Gastrocnemius medialis (tissue), 4 donors: ENCODE measurements around the gene DDX21. TPM values are rescaled to one million over a fixed set of nuclear protein-coding genes. Genes with fewer than 3 reads are reported as not detected.
"Not testable (repeated sequence)": the region's sequence is repeated elsewhere in the genome, so short reads cannot be mapped to it uniquely, and the experiment has no call there.

ENCODE experiments used
- ATAC-seq, 2 donors: fragments of 150-250 bp; one replicate each; pipeline ENCODE4 v1.9.1; 2016
- DNase-seq, 2 donors: peaks; one replicate each; pipeline ENCODE4 v3.0.0-alpha.2; 2019
- H3K27ac ChIP-seq, 4 donors: fragments of 200-600 bp; sonication (generic); 1 replicate in 1 of 4; 2 replicates in 3 of 4; pipeline ENCODE4 v1.5.1; 2016 to 2018; ENCODE audit warnings: mild to moderate bottlenecking in 2 of 4, moderate library complexity in 1 of 4
- H3K27me3 ChIP-seq, 3 donors: fragments of 200-600 bp; sonication (generic) in 2 of 3; 1 replicate in 1 of 3; 2 replicates in 2 of 3; pipeline versions ENCODE4 v1.5.1 to v1.6.0; 2016 to 2019; ENCODE audit warnings: mild to moderate bottlenecking in 1 of 3, moderate library complexity in 1 of 3
- H3K36me3 ChIP-seq, 2 donors: fragments of 200-600 bp; sonication (generic) in 1 of 2; one replicate each; pipeline ENCODE4 v1.5.1; 2017 to 2018
- H3K4me1 ChIP-seq, 2 donors: fragments of 200-600 bp; sonication (generic) in 1 of 2; one replicate each; pipeline ENCODE4 v1.5.1; 2016 to 2017; ENCODE audit warnings: mild to moderate bottlenecking in 2 of 2
- H3K4me3 ChIP-seq, 4 donors: fragments of 200-600 bp; sonication (generic) in 3 of 4; 1 replicate in 1 of 4; 2 replicates in 3 of 4; pipeline ENCODE4 v1.5.1; 2016 to 2019; ENCODE audit warnings: mild to moderate bottlenecking in 2 of 4
- H3K9me3 ChIP-seq, 3 donors: fragments of 200-600 bp; sonication (generic) in 2 of 3; 1 replicate in 1 of 3; 2 replicates in 2 of 3; pipeline ENCODE4 v1.5.1; 2016 to 2019
- POLR2A ChIP-seq, 2 donors: fragments of 450-650 bp; IDR thresholded peaks; one replicate each; pipeline ENCODE4 v1.6.1; 2017; ENCODE audit warnings: antibody characterized with exemption in 2 of 2, mild to moderate bottlenecking in 2 of 2, moderate library complexity in 2 of 2
- in situ Hi-C, 4 donors: fragments of 200-750 bp; cut with MboI; loops; one replicate each; pipeline versions ENCODE4 v1.15.0 to v1.8.0; 2017; ENCODE audit warnings: low sequenced_read_pairs in 4 of 4
- intact Hi-C: fragments of 100-400 bp; cut with DNase I; formaldehyde crosslinking; loops from one replicate; pipeline ENCODE4 v1.15.1; 2023; ENCODE audit warnings: low total_unique reads
- total RNA-seq, 4 donors: library from RNA; depleted of rRNA; stranded (reverse); fragments of >200 nt; gene quantifications; one replicate each; pipeline versions ENCODE4 v1.1.0 to v1.2.3, GENCODE V29; 2016
- TF ChIP-seq, protein P1 (sequence below), 5 experiments: fragments of 450-650 bp in 3 of 5; fragments of 200-600 bp in 2 of 5; sonication (generic) in 2 of 5; IDR thresholded peaks in 4 of 5; conservative IDR thresholded peaks in 1 of 5; 1 replicate in 4 of 5; 2 replicates in 1 of 5; pipeline ENCODE4 v1.5.1; 2016 to 2019; ENCODE audit warnings: antibody characterized with exemption in 5 of 5, mild to moderate bottlenecking in 3 of 5, moderate library complexity in 3 of 5

DDX21 gene
- total RNA-seq, 4 donors from 2014 or later, result 44.4 to 66.8 (median 53.7) TPM

DNA sequence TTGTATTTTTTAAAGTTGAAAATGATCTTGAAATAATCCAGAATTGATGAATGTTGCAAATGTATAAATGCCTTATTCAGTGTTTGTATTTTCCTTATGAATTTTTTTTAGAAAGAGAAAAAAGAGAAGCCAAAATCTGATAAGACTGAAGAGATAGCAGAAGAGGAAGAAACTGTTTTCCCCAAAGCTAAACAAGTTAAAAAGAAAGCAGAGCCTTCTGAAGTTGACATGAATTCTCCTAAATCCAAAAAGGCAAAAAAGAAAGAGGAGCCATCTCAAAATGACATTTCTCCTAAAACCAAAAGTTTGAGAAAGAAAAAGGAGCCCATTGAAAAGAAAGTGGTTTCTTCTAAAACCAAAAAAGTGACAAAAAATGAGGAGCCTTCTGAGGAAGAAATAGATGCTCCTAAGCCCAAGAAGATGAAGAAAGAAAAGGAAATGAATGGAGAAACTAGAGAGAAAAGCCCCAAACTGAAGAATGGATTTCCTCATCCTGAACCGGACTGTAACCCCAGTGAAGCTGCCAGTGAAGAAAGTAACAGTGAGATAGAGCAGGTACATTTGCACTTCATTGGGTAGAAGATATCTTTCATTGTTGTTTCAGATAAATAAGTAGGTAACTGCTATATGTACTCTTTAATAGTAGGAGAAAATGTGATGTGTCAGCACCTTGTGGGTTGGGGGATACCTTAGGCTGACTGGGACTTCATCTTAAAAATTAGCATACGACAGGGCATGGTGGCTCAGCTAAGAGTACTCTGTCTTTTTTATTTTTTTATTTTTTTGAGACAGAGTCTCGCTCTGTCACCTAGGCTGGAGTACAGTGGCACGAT is 3.9 kb downstream of the DDX21 start:
- TF ChIP-seq, protein P1, sequence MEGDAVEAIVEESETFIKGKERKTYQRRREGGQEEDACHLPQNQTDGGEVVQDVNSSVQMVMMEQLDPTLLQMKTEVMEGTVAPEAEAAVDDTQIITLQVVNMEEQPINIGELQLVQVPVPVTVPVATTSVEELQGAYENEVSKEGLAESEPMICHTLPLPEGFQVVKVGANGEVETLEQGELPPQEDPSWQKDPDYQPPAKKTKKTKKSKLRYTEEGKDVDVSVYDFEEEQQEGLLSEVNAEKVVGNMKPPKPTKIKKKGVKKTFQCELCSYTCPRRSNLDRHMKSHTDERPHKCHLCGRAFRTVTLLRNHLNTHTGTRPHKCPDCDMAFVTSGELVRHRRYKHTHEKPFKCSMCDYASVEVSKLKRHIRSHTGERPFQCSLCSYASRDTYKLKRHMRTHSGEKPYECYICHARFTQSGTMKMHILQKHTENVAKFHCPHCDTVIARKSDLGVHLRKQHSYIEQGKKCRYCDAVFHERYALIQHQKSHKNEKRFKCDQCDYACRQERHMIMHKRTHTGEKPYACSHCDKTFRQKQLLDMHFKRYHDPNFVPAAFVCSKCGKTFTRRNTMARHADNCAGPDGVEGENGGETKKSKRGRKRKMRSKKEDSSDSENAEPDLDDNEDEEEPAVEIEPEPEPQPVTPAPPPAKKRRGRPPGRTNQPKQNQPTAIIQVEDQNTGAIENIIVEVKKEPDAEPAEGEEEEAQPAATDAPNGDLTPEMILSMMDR (IDR thresholded peaks at IDR 0.05 in 4 of 5, conservative IDR thresholded peaks at IDR 0.05 in 1 of 5), result no peak
- no peak for TF ChIP-seq POLR2A (IDR thresholded peaks at IDR 0.05)
- intact Hi-C loops (loop anchor here (5.0 kb wide), 1 partner anchor 433 kb away; the partner anchor contains the start of gene SLC25A16), in situ Hi-C loops (no loop called here)
- peaks cover 0 to 54% of the 10 kb centered on the region in 2 donors for H3K36me3 ChIP-seq
- no peak overlapping the region for H3K27ac ChIP-seq
- H3K4me3 ChIP-seq, result no peak overlapping the region
- no peaks in the 10 kb centered on the region for H3K9me3 ChIP-seq
- no peak for DNase-seq
- H3K27me3 ChIP-seq, result no peaks in the 10 kb centered on the region
- H3K4me1 ChIP-seq, result peaks cover 18 to 23% of the 10 kb centered on the region in 2 donors
- no peak for ATAC-seq

DNA sequence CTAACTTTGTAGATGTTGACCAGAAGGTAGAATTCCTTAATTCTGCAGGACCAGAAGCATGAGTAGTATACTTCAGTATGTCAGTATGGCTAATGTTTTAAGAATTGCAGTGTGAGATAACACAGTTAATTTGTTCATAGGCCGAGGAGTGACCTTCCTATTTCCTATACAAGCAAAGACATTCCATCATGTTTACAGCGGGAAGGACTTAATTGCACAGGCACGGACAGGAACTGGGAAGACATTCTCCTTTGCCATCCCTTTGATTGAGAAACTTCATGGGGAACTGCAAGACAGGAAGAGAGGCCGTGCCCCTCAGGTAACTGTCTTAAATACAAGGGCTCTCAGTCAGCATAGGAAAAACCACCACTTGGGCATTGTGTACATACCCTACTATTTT is 7.2 kb downstream of the DDX21 start:
- DNase-seq (no peak), ATAC-seq (no peak)
- in situ Hi-C loops (no loop called here), intact Hi-C loops (no loop called here)
- no peaks in the 10 kb centered on the region for H3K9me3 ChIP-seq
- peaks cover 0 to 87% of the 10 kb centered on the region in 2 donors for H3K36me3 ChIP-seq
- no peak for TF ChIP-seq POLR2A (IDR thresholded peaks at IDR 0.05)
- TF ChIP-seq, protein P1 (IDR thresholded peaks at IDR 0.05 in 4 of 5, conservative IDR thresholded peaks at IDR 0.05 in 1 of 5), result no peak
- no peak overlapping the region for H3K4me3 ChIP-seq
- H3K27me3 ChIP-seq, result no peaks in the 10 kb centered on the region
- H3K4me1 ChIP-seq, result peaks cover under 1 to 3% of the 10 kb centered on the region in 2 donors
- no peak overlapping the region for H3K27ac ChIP-seq

DNA sequence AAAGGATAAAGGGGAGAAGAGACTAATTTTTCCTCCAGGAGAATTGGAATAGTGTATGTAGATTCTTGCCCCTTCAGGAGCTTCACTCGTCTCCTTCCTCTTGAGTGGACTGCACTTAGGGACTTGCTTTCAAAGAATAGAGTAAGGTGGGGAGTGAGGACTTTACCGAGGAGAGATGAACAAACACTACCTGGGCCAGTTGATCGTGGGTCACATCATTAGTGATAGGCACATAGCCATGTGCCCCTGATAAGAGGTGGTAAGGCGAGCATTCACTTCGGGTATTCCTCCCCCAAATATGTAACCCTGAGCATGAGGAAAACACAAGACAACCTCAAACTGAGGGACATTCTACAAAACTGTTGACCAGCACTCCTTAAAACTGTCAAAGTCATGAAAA is 18.0 kb downstream of the DDX21 start:
- intact Hi-C loops, result no loop called here

DNA sequence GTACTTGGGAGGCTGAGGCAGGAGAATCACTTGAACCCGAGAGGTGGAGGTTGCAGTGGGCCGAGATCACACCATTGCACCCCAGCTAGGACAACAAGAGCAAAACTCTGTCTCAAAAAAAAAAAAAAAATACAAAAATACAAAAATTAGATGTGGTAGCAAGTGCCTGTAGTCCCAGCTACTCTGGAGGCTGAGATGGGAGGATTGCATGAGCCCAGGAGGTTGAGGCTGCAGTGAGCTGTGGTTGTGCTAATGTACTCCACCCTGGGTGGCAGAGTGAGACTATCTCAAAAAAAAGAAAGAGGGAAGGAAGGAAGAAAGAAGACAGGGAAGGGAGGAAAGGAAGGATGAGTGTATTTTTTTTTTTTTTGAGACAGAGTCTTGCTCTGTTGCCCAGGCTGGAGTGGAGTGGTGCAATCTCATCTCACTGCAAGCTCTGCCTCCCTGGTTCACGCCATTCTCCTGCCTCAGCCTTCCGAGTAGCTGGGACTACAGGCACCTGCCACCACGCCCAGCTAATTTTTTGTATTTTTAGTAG is 20.0 kb downstream of the DDX21 start:
- H3K4me1 ChIP-seq, H3K27ac ChIP-seq, DNase-seq, ATAC-seq, H3K27me3 ChIP-seq, H3K9me3 ChIP-seq, H3K4me3 ChIP-seq: not testable (repeated sequence)
- in situ Hi-C loops (loop anchor here in 2 of 4 donors (10.0 to 25.0 kb wide), 3 partner anchors 211 to 436 kb away; partner anchors contain the start of gene TACR2 (in 1 of the 2)), intact Hi-C loops (loop anchor here (2.0 kb wide), 1 partner anchor 59 kb away; no protein-coding TSS in a partner anchor)
- peaks cover 4 to 98% of the 10 kb centered on the region in 2 donors for H3K36me3 ChIP-seq

More for the DNA sequence above, 18.0 kb downstream of the DDX21 start:
- Histone ChIP-seq H3K9me3 (no peaks in the 10 kb centered on the region), H3K27me3 (no peaks in the 10 kb centered on the region), H3K36me3 (peaks cover 4 to 98% of the 10 kb centered on the region in 2 donors), H3K27ac (no peak overlapping the region), H3K4me1 (no peaks in the 10 kb centered on the region), H3K4me3 (no peak overlapping the region)
- TF ChIP-seq POLR2A (IDR thresholded peaks at IDR 0.05), result no peak
- TF ChIP-seq, protein P1 (IDR thresholded peaks at IDR 0.05 in 4 of 5, conservative IDR thresholded peaks at IDR 0.05 in 1 of 5), result no peak
- ATAC-seq (no peak), DNase-seq (no peak)
- in situ Hi-C loops, result loop anchor here in 1 of 4 donors (10.0 kb wide), 1 partner anchor 209 kb away; no protein-coding TSS in a partner anchor

DNA sequence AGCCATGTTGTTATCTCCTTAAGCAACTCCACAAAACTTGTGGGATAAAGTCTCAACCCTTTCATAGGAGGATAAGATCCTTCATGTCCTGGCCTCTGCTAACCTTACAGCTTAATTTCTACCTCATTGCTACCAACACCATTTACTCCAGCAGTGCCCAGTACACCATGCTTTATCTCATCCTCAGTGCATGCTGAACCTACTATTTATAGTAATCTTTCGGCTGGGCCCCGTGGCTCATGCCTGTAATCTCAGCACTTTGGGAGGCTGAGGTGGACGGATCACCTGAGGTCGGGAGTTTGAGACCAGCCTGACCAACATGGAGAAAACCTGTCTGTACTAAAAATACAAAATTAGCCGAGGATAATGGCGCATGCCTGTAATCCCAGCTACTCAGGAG is 23.8 kb downstream of the DDX21 start:
- intact Hi-C loops, H3K27me3 ChIP-seq, H3K4me1 ChIP-seq, DNase-seq, ATAC-seq, H3K4me3 ChIP-seq, H3K9me3 ChIP-seq, H3K27ac ChIP-seq: not testable (repeated sequence)
- peaks cover 0 to 96% of the 10 kb centered on the region in 2 donors for H3K36me3 ChIP-seq
- in situ Hi-C loops, result loop anchor here in 2 of 4 donors (10.0 to 25.0 kb wide), 4 partner anchors 205 to 433 kb away; partner anchors contain the start of genes SUPV3L1 (in 1 of the 2) and TACR2 (in 1 of the 2)
